Activated naive CD4-positive, alpha-beta T cell treated with anti-CD3 and anti-CD28 coated beads, Interleukin-2, amount 10 ng/mL, durations not matched to agents 5 hours and 36 hours (primary cell): ENCODE data around the gene DNAJB6. TPM values are rescaled to one million over a fixed set of nuclear protein-coding genes. Genes with fewer than 3 reads are reported as not detected.

Experiments
- total RNA-seq, 2 experiments: library from RNA; stranded (reverse); gene quantifications; one replicate each; pipeline ENCODE4 v1.2.3, GENCODE V29; 2021

DNAJB6 gene
- 10 to 100 TPM; 60.8 to 62.0 TPM for total RNA-seq

GRCh38 chr7:157336383-157337315 is at the start of gene DNAJB6:
DNAJB6 (plus strand) TSS chr7:157337004; CDS start chr7:157358573, 21,569 bp downstream.

Other genes starting within 250 kb of the DNAJB6 start
- 10 to 100 TPM; 48.0 to 48.5 TPM for gene UBE3C, start 198.1 kb upstream of the DNAJB6 start, total RNA-seq